HG02884 (cell line): ENCODE results near the gene DUSP1.
A peak's percentile ranks its signal among the peaks of the same experiment; 100 is the strongest.
"Not testable (repeated sequence)": the region's sequence is repeated elsewhere in the genome, so short reads cannot be mapped to it uniquely, and the experiment has no call there.

Experiments
- ATAC-seq: cut with Tn5 transposase; IDR thresholded peaks from one replicate; pipeline ENCODE4 v1.9.1; 2021; ENCODE audit warnings: mild to moderate bottlenecking, moderate library complexity; ENCODE audit not compliant: unreplicated experiment

DUSP1 gene

DNA sequence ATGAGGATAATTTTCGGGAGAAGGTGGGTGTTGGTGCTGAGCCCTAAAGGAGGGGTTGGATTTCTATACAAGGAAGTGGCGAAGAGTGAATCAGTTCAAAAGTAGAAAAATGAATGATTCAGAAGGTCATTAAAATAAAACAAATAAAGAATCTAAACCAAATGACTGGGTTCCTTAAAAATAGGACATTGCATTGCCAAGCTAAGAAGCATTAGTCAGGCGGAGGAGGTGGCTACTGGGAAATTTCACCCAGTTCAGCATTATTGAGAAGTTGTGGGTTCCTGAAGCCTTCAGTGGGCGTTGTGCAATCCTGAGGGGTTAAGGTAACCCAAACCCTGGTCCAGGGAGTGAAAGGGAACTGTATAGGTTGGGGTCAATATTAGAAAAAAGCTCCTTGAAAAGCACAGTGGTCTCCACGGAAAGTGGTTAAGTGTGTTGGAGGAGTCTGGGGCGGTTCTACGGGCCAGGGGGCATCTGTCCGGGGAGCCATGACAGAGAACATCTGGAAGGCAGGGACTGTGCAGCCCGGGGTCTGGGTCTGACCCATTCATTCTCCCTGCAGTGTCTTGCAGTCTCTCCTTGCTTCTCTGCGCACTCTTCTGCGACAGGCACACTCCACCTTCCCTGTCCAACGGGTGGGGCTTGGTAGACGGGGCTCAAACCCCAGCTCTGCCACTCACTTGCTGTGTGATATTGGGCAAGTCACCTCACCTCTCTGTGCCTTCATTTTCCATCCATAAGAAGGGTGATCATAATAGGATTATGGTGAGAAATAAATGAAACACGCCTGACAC, 27.6 kb upstream of the DUSP1 start:
- no peak for ATAC-seq

DNA sequence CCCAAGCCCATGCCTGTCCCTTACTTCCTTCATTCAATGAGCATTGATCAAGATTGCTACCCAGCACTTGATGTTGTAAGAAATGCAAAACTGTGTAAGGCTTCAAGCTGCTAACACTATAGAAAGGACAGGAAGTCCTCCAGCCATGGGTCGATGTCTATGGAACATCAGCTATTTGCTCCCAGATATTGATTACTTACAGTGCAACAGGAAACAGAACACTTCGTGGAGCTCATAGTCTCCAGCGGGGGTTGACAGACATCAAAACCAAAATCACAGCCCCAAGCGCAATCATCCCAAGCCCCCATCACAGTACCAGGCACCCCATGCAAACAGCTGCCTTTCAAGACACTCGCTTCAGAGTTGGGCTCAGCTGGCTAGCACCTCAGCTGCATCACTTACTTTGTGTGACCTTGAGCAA, 26.8 kb upstream of the DUSP1 start:
- no peak for ATAC-seq

DNA sequence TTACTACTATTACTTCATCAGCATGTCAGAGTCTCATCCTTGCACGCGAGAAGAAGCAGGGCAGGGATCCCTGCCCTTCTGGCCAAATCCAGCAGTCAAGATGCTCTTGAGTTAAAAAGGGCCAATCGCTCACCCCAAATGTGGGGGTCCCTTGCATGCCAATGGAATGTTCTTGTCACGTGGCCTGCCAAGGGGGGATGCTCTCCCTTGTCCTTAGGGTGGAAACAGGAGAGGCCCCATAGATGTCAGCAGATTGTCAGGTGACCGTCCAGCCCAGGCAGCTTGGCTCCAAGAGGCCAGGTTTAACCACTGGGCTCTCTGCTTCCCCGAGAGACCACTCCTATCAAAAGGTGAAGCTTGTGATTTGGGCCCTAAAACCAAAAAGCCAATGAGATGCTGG, 25.3 kb upstream of the DUSP1 start:
- no peak for ATAC-seq

DNA sequence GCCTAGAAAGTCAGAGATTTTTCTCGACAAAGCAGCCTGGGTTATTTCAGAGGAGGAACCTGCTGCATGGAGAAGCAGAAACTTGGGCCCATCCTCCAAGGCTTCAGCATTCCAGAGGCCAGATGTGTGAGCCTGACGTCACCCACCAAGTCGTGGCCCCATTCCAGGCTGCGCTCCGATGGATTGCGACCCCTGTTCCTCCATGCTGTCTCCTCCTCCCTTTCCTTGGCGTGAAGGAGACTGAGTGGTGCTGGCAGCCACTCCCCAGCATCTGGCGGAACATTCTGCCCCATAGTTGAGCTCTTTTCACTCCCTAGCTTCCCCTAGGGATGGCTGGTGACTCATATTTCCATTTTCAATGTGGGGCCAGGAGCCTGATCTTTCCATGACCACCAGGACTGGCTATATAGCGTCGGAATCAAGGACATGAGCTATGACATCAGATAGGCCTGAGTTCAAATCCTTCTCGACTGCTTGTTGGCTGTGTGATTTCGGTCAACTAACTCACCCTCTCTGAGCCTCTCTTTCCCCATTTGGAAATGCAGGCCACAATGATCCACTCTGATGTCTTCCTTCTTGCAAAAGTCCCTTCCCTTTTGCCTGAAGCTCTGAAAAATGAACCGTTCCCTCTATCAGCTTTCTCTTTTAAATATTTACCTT, 24.5 kb upstream of the DUSP1 start:
- ATAC-seq = no peak

DNA sequence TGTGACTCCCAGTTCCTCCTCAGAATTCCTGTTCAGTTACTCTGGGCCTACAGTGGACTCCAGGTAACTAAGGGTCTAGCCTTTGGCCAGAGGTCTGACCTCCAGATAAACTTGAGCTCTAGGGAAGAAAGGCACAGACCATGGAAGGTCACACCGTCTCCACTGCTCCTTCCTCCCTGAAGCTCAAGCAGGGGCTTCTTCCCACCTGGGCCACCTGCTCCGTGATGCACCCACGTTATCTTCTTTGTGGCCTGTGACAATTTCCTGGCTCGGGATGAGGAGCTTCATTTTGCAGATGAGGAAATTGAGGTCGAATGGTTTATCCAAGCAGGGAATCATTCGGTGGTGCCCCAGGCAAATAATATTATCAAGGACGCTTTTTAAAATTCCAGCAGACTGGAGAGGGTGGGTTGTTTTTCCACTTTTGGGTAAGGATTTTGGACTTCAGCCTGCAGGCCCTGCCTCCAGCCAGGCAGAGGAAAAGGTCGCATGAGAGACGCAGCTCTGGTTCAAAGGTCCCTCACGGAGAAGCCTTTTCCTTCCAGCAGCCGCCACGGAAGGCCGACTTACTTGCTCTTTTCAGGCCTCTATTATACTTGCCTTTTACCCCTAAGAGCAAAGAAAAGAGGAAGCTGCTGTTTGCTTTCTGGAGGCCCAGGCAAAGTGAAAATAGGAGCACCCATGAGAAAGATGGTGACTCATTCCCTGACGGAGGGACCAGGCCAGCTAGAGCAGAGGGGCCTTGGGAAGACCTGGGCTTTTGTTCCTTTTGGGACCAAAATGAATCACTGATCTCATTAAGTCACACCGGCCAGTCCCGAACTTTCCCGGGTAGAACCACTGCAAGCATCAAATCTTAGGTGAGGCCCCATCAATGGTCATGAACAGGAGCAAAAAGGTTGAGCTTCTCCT, 22.8 kb upstream of the DUSP1 start:
- ATAC-seq = peak; percentile 52

DNA sequence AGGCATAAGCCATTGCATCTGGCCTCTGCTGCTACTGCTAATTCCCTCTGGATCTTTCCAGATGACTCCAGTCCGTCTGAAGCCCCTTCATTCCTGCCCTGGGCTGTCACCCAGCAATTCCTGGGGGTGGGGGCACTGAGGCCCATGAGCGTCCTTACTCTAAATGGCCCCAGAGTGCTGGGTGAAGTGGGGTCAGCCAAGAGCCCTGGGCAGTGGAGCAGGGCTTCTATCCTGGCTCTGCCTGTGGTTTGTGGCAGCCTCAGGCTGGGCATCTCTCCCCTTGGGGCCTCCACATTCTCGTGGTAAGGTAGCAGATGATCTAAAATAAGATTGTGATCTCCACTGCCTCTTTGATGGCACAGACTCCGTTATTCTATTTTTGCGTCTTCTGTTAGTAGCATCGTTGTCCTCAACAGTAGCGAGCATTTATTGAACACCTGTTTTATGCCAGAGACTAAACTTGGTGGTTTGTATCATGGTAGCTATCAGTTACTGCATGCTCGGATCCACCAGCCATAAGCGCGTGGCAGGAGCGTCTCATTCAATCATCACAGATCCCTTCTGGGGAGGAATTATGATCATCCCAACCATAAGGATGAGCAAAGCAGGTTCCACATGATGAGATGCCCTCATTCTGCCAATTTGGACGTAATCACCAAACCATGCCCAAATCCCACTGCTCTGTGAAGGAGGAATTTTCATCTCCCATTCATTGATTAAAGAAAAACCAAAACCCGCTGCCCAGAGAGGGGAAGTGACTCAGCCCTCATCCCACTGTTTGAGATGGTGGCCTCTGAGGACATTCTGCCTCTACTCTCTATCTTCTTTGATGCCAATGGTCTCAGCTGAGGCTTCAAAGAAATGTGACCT, 21.9 kb upstream of the DUSP1 start:
- no peak for ATAC-seq

DNA sequence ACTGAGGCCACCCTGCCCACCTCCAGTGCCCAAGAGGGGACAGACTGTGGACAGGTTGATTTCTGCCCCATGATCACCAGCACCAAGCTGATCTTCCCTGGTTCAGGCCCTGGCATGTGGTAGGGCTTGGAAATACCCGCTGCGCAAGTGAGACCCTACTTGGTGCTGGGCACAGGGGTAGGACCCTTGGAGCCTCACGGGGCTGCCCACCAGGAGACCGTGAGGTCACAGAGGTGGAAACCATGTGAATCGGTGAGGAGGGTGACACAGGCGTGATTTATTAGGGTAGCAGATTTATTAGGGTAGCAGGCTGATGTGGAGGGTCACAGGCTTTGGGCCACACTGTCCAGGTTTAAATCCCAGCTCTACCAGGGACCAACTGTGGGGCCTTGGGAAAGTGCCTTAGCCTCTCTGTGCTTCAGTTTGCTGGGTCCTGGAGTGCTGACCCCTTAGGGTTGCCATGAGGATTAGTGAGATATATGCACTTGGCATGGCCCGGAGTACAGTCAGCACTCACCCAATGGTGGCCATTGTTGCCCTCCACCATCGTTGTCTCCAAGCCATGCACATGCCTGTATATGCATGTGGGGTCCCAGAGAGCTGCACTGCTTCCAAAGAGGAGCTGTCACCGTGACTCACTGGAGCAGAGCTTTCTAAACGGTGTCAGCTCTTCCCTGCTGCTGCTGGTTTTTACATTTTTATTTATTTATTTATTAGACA, 20.9 kb upstream of the DUSP1 start:
- no peak for ATAC-seq

DNA sequence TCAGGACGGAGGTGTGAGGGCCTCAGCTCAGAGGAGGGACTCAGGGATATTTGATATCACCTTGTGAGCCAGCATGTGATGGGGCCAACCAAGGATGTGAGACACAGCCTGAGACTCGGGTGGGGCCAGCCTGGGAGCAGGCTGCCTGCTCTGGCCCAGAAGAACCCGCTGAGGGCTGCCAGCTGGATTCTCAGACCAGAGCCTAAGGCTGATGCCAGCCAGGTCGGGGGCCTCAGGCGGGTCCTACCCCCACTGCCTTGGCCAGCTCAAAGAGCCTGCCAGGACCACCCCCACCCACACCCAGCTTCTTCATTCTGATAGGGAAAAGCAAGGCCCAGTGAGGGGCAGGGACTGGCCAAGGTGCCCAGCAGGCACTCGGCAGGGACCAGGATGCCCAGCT, 20.3 kb upstream of the DUSP1 start:
- no peak for ATAC-seq

DNA sequence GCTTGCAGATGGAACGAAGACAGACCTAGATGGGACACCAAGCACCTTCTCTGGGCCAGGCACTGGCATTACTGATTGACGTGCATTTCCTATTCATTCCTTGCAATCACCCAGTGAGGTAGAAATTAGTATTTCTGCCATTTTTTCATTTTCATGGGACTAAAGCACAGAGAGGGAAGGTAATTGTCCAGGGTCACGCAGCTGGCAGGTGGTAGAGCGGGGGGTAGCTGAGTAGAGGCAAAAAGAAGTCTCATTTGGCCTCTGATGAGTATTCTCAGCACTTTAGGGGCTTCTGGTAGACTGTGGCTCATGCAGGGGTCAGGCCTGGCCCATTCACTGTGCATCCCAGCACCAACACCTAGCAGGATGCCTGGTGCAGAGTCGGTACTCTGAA, 19.5 kb upstream of the DUSP1 start:
- ATAC-seq = no peak

DNA sequence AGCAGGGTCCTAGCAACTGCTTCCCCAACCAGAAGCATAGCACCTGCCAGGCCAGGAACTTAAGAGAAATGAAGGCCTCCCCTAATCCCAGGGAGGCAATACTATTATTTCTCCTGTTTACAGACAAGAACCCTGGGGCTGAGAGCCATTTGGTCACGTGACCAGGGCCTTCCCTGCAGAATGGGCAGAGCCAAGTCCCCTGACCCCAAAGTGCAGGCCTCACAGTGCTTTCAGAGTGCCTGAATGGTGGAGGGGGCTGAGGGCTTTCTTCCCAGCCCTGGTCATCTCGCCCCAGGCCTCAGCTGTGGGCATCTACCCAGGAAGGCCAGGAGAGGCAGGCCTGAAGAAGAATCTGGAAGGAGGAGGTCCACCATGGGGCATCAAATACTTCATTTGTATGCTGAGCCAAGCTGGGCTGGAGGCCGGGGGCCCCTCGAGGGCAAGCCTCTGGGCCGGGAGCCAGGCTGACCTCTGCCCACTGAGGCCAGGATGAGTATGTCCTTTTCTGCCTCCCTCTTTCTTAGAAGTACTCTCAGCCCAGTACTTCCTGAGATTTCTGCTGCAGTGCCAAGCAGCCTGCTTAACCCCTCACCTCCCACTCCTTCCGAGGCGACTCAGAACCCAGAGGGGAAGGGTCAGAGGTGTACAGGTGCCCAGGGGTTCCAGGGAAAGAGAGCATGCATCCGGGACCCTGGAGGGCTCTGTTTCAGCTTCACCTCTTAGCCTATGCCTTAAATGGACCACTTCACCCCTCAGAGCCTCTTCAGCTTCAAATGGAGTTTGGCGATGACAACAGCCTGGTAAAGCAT, 18.9 kb upstream of the DUSP1 start:
- ATAC-seq = no peak

DNA sequence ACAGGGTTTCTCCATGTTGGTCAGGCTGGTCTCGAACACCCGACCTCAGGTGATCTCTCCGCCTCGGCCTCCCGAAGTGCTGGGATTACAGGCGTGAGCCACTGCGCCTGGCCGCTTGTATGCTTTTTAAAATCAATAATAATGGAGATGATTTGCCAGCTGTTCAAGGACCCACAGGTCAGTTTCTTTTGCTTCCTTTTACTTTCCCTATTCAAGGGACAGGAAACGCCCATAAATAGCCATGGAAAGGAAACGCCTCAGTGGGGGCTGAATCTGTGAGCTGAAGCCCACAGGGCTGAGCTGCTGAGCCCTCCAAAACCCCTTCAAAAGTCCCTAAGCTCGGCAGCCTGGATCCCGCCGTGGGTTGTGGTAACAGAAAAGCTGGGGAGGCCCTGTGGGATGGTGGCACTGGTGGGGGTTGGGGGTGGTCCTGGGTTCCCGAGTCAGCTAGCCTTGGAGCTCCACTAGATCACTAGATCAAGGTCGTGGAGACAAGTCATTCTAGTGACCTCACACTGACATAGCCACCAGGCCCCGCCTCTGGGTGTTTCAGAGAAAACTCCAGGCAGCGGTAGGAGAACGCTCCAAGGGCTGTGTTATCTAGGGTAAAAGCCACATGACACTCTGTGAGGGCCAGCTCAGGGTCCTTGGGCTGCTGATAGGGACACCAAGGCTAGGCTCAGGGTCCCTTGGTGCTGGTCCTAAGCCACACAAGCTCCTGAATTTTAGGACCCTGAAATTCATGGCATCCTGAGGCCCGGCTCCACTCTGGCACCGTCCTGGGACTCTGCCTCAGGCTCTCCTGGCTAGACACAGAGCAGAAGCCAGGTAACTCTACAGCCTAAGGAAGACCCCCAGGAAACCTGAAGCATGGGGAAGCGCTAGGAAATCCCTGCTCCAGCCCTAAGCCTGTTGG, 18.0 kb upstream of the DUSP1 start:
- no peak for ATAC-seq

DNA sequence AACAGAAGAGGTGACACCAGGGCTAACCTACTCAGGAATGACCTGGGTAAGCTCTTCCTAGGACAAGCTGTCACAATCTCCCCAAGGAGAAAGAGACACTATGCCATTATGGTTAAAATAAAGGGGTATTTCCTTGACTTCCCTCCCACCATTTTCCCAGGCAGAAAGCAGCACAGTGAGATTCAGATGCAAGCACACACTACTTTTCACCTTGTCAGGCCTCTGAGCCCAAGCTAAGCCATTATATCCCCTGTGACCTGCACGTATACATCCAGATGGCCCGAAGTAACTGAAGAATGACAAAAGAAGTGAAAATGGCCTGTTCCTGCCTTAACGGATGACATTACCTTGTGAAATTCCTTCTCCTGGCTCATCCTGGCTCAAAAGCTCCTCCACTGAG, 16.5 kb upstream of the DUSP1 start:
- ATAC-seq = not testable (repeated sequence)

DNA sequence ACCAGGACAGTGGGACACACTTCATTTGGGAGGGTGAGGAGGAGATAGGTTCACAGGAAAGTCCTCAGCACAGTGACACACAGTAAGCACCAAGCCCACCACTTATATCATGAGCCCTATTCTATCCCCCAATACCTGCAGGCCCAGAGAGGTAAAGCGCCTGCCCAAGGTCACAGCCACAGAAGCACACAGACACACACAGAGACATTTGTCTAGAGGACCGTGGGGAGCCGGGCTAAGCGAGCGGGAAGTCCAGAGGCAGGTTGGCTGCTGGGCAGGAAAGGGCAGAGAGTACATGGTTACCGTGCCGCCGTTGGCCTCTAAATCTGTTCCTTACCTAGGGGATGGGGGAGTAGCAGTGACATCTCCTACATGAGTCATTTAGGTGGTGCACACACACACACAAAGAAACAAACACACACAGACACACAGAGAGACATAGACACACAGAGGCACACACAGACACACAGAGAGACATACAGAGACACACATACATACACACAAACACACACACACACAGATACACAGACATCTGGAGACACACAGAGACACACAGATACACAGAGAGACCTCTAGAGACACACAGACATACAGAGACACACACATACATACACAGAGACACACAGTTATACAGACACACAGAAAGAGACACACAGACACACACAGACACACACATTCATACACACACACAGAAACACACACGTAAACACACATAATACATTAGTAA, 15.9 kb upstream of the DUSP1 start:
- no peak for ATAC-seq

DNA sequence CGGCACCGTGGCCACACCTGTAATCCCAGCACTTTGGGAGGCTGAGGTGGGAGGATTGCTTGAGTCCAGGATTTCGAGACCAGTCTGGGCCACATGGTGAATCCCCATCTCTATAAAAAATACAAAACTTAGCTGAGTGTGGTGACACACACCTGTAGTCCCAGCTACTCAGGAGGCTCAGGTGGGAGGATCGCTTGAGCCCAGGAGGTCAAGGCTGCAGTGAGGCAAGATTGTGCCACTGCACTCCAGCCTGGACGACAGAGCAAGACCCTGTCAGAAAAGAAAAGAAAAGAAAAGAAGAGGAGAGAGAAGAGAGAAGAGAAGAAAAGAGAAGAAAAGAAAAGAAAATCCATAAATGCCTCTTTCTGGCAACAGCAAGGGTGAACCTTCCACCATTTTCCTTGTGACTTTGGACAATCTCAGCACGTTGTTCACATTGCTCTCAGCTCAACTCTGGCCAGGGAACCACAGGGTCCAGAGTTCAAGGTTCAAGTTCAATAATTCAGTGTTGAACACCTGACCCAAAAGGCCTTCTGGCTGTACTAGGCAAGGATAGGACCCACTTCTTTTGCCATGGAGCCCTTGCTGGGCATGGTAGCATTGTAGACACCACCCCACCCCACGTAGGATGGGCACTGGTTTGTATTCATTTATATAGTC, 14.6 kb upstream of the DUSP1 start:
- no peak for ATAC-seq

DNA sequence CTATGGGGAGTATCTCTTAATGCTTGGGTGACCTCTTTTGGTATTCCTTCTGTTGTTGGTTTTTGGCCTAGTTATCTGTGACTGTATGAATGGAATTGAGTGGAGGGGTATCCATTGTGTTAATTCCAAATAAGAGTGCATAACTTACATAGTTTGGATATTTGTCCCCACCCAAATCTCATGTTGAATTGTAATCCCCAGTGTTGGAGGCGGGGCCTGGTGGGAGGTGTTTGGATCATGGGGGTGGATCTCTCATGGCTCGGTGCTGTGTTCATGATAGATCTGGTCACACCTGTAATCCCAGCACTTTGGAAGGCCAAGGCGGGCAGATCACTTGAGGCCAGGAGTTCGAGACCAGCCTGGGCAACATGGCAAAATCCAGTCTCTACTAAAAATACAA, 13.2 kb upstream of the DUSP1 start:
- ATAC-seq = not testable (repeated sequence)

DNA sequence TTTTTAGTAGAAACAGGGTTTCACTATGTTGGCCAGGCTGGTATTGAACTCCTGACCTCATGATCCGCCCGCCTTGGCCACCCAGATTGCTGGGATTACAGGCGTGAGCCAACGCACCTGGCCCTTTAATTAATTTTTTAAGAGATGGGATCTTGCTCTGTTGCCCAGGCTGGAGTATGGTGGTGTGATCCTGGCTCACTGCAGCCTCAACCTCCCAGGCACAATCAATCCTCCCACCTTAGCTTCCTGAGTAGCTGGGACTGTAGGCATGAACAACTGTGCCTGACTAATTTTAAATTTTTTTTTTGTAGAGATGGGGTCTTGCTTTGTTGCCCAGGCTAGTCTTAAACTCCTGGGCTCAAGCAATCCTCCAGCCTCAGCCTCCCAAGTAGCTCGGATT, 12.3 kb upstream of the DUSP1 start:
- not testable (repeated sequence) for ATAC-seq
